T follicular helper cell (primary cell): ENCODE data around the gene ZNF585A.
"Not testable (repeated sequence)": the region's sequence is repeated elsewhere in the genome, so short reads cannot be mapped to it uniquely, and the experiment has no call there.

Source experiments
- DNase-seq: peaks from one replicate; pipeline ENCODE4 v3.0.0-alpha.2; 2020; ENCODE audit warnings: low read depth
- total RNA-seq, 2 experiments: gene quantifications; one replicate each; lab custom pipeline; 2026; lab: John Stamatoyannopoulos, UW

ZNF585A gene
- 4.9 to 9.8 reads per million in 2 experiments for total RNA-seq

DNA sequence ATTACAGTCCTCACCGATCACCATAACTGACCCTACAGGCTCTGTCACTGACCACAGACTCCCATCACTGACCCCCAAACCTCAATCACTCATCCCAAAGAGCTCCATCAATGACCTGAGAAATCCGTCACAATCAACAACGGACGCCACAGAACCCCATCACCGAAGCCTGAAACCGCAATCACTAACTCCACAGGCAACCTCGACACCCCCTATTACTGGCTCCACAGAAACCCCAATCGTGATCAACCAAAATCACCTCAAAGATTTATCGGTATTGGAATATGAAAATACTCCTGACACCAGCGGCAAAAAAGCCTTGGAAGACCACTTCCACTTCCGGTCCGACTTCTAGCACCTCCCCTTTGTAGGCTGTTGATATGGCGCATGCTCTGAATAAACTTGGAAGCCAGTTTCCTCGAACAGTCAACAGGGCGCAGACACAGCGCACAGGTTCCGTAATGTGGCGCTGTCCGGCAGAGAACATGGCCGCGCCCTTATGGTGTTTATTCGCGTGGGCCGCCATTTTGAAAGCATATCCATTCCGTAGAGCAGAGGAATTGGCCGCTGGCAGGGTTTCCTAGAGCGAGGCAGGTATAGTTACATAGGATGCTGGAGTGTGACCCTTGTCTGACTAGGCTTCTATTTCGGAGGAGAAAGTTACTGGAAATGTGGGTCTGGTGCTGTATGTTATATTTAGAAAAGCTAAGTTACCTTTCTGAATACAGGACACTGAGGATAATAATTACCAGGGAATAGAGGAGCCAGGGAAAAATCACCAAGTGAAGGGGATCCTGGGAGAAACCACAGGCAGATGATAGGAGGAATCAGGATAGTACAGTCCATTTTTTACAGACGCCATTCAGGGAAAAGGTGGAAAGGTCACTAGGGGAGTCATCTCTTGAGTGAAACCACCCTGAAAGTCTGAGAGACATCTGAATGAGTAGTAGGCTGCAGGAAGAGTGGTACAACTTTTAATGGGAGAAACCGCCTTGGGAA lies at the start of gene ZNF585A:
Gene ZNF585A, minus strand, starts transcription at position 328 of the 999 bp plus-strand sequence. CDS start 2,785 bp downstream, outside the sequence.
- DNase-seq = peak; percentile 82

DNA sequence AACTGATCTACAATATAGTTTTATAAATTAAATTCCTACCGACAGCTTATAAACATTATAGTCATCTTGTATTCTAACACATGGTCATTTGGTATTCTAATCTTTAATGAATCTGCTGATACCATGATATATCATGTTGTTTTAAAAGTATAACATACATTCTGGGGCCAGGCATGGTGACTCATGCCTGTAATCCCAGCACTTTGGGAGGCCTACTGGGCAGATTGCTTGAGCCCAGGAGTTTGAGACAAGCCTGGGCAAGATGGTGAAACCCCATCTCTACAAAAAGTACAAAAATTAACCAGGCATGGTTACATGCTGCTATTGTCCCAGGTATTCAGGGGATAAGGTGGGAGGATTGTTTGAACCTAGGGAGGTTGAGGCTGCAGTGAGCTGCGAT lies 48.6 kb upstream of the ZNF585A start:
- DNase-seq = no peak

DNA sequence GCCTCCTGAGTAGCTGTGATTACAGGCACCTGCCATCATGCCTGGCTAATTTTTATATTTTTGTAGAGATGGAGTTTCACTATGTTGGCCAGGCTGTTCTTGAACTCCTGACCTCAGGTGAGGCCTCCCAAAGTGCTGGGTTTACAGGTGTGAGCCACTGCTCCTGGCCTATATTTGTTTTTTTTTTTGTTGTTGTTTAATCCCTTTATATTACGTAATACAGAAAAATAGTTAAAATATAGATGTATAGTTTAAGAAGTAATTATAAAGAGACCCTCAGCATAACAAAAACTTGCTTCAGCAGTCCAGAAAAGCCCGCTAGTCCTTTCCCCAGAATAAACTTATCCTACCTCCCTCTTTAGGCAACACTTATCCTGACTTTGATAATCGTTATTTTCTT lies 47.9 kb upstream of the ZNF585A start:
- DNase-seq = no peak

DNA sequence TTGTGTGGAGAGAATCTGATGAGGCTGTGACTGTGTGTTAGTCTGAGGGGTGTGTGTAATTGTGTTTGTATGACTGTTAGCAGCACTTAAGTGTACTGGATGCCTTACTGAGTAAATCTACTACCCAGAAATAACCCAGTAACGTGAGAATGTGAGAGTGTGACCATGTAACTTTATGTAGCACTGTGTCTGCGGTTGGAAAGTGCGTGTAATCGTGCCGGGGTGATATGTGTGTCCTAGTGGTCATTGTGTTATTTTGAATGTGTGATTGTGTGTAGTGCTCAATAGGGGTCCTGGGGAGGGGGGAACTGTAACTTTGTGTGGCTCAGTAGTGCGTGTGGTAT lies 46.1 kb upstream of the ZNF585A start:
- no peak for DNase-seq

DNA sequence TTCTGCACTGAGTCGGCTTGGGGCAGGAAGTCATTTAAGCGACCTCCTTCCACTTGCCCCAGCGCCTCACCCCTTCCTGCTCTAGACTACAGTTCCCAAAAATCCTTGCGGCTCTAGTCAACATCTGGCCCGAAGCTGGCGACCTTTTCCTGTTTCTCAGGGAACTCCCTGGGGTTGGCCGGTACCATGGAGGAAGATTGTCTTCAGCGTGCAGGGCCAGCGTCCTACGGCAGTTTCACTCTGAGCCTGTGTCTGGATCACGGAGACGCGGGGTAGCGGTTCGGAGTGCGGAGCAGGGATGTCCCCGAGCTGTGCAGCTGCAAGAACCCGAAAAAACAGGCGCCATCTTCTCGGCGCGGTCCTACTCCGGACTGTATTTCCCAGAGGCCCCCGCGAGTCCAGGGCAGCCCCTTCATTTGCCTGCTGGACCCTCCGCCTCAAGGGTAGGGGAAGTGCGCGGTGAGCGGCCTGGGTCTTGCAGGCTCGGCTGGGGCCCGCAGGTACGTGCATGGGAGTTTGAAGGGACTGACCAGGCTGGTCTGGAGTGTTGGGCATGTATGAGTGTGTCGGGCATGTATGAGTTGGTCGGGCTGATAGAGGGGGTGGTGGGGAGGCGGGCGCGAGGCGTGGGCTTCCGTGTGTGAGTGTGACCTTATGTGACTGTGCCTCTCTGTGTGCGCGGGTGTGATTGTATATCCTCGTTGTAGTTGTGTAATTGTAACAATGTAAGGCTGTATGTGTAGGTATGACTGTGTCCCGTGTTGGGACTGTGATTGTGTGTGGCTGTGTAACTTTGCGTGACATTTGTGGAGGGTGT lies 45.5 kb upstream of the ZNF585A start, which contains the start of gene ZNF383:
Gene ZNF383, plus strand, starts transcription at position 440 of the 817 bp plus-strand sequence. CDS start 12,240 bp downstream, outside the sequence.
- peak; percentile 60 for DNase-seq

DNA sequence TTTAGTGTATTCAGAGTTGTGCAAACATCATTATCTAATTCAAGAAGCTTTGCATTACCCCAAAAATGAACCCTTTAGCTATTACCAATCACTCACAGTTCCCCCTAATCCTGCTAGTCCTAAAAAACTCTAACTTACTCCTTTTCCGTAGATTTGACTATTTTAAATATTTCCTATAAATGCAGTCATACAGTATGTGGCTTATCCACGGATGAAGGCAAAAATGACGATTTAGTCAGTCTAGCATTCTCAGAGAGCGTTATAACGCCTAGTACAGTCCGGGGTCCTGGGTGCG lies 44.9 kb upstream of the ZNF585A start:
- DNase-seq = no peak

DNA sequence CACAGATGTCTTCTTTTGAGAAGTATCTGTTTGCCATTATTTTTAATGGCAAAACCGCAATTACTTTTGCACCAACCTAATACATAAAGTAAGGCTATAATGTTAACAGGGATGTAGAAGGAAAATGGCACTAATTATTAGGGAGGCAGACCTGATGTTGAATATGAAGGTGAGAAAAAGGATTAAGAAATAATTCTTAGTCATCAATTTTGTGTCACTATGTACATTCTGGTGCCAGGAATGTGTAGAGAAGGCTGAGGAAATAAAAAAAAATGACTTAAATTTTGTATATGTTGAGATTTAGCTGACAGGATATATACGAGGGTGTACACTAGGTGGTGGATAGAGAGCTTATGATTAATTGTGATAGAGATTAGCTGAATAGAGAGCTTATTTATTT lies 25.3 kb upstream of the ZNF585A start:
- DNase-seq = no peak

DNA sequence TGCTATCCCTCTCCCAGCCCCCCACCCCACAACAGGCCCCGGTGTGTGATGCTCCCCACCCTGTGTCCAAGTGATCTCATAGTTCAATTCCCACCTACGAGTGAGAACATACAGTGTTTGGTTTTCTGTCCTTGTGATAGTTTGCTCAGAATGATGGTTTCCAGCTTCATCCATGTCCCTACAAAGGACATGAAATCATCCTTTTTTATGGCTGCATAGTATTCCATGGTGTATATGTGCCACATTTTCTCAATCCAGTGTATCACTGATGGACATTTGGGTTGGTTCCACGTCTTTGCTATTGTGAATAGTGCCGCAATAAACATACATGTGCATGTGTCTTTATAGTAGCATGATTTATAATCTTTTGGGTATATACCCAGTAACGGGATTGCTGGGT lies 24.6 kb upstream of the ZNF585A start:
- DNase-seq = not testable (repeated sequence)

DNA sequence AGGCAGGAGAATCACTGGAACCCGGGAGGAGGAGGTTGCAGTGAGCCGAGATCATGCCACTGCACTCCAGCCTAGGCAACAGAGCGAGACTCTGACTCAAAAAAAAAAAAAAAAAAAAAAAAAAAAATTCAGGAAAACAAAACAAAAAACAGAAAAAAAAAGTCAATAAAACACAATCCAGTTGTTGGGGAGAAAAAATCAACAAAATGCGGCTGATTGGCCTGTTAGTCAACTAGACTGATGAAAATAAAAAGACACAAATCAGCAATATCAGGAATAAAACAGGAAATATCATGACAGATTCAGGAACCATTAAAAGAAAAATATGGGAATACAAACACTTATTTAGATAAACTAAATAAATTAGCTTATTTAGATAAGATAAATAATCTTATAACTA lies 22.8 kb upstream of the ZNF585A start:
- DNase-seq = not testable (repeated sequence)

DNA sequence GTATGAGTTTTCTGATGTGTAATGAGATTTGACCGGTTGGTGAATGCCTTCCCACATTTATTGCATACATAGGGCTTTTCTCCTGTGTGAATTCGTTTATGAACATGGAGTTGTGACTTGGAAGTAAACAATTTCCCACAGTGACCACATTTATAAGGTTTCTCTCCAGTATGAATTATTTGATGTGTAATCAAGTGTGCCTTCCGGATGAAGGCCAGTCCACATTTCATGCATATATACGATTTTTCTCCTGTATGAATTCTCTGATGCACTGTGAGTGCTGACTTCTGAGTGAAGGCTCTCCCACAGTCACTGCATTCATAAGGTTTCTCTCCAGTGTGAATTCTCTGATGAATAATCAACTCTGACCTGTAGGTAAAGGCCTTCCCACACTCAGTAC lies 13.6 kb upstream of the ZNF585A start:
- not testable (repeated sequence) for DNase-seq

DNA sequence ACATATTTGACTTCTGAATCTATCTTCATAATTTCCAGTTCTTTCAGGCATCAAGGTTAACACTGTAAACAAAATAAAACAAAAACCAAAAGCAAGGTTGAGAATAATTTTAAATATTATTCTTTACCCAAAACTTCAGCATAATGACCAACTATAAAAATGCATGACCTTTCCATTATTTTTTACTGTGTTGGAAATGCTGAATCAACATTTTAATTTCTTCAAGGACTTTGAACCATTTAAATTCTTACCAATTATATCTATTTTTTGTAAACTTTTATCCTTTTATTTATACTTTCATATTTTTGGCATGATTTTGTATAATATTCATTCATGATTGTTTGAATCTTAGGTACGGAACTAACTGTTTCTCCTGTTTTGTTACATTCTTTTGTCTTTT lies 6.9 kb downstream of the ZNF585A start:
- no peak for DNase-seq

DNA sequence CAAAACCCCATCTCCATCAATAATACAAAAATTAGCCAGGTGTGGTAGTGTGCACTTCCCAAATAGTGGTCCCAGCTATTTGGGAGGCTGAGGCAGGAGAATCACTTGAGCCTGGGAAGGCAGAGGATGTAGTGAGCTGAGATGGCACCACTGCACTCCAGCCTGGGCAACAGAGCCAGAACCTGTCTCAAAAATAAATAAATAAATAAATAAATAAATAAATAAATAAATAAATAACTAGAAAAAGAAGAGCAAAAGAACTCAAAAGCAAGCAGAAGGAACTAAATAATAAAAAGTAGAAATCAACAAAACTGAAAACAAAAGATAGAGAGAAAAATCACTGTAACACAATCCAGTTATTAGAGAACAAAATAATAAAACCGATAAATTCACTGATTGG lies 12.3 kb downstream of the ZNF585A start:
- DNase-seq = no peak

DNA sequence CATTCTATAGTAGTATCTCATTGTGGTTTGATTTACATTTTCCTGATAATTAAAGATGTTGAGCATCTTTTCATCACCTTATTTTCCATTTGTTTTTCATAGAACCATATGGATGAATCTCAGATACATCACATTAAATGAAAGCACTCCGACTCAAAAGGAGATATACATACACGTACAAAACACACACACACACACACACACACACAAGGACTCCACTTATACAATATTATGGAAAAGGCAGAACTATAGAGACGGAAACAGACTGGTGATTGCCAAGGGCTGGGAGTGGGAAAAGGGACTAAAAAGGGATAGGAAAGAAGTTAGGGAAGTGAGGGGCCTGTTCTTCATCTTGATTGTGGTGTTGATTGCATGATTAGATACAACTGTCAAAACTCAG lies 24.3 kb downstream of the ZNF585A start:
- DNase-seq = no peak

DNA sequence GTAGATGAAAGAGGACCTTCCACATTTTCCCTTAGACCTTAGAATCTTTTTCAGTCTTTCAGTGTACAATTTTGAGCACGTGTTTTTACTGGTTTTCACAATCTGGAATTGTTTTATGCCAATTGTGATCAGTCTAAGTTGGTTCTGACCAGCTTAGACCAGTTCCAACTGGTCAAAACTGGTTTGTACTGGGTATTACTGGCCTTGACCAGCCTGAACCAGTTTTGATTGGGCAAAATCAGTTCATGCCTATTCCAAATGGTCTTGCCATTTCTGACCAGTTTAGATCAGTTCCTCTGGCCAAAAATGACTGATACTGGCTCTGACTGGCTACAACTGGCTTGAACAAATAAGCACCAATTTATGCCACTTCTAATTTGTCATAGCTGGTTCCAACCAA lies 36.4 kb downstream of the ZNF585A start:
- no peak for DNase-seq

DNA sequence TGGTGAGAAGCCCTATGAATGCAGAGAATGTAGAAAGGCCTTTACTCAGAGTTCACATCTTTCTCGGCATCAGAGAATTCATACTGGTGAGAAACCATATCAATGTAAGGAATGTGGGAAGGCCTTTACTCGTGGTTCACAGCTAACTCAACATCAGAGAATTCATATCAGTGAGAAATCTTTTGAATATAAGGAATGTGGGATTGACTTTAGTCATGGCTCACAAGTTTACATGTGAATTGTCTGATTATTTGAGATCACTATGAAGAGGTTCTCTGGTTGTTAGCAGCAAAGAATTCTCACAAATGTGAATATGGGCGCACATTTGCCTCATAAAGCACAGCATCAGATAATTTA lies 43.7 kb downstream of the ZNF585A start:
- DNase-seq = no peak

DNA sequence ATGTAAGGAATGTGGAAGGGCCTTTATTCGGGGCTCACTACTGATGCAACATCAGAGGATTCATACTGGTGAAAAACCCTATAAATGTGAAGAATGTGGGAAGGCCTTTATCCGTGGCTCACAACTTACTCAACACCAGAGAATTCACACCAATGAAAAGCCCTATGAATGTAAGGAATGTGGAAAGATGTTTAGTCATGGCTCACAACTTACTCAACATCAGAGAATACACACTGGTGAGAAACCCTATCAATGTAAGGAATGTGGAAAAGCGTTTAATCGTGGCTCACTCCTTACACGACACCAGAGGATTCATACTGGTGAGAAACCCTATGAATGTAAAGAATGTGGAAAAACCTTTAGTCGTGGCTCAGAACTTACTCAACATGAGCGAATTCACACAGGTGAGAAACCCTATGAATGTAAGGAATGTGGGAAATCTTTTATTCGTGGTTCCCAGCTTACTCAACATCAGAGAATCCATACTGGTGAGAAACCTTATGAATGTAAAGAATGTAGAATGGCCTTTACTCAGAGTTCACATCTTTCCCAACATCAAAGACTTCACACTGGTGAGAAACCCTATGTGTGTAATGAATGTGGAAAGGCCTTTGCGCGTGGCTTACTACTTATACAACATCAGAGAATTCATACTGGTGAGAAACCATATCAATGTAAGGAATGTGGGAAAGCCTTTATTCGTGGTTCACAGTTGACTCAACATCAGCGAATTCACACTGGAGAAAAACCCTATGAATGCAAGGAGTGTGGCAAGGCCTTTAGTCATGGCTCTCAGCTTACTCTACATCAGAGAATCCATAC lies 44.3 kb downstream of the ZNF585A start:
- DNase-seq = no peak

DNA sequence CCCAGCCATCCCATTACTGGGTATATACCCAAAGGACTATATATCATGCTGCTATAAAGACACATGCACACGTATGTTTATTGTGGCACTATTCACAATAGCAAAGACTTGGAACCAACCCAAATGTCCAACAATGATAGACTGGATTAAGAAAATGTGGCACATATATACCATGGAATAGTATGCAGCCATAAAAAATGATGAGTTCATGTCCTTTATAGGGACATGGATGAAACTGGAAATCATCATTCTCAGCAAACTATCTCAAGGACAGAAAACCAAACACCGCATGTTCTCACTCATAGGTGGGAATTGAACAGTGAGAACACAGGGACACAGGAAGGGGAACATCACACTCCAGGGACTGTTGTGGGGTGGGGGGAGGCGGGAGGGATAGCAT lies 50.4 kb downstream of the ZNF585A start:
- DNase-seq = not testable (repeated sequence)

DNA sequence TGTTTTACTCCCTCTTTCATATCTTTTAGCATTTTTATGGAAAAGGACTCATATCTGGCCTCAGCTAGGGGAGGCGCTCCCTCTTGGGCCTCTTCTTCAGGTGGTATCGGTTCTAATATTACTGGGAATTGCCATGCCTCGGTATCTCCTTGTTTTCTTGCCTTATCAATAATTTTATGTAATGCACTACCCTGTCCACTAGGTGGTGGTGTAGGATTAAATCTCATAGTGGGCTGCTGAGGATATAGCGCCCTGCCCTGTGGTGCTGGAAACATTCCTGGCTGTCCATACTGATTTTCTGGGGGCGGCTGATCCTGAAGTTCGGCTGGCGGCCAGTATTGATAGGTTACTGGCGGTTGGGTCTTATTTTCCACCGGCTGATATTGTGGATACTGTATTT lies 58.5 kb downstream of the ZNF585A start:
- no peak for DNase-seq

DNA sequence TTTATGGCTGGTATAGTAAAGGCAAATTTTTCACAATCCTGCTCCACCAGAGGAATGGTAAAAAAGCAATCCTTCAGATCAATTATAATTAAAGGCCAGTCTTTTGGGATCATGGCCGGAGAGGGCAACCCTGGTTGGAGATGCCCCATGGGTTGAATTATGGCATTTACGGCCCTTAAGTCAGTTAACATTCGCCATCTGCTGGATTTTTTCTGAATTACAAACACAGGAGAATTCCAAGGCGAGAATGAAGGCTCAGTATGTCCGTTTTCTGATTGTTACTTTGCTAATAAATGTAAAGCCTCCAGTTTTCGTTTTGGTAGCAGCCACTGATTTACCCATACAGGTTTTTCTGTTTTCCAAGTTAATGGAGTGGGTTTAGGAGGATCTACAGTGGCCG lies 60.7 kb downstream of the ZNF585A start:
- DNase-seq = not testable (repeated sequence)

DNA sequence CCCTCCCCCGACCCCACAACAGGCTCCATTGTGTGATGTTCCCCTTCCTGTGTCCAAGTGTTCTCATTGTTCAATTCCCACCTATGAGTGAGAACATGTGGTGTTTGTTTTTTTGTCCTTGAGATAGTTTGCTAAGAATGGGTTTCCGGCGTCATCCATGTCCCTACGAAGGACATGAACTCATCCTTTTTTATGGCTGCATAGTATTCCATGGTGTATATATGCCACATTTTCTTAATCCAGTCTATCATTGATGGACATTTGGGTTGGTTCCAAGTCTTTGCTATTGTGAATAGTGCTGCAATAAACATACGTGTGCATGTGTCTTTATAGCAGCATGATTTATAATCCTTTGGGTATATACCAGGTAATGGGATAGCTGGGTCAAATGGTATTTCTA lies 68.4 kb downstream of the ZNF585A start:
- not testable (repeated sequence) for DNase-seq

DNA sequence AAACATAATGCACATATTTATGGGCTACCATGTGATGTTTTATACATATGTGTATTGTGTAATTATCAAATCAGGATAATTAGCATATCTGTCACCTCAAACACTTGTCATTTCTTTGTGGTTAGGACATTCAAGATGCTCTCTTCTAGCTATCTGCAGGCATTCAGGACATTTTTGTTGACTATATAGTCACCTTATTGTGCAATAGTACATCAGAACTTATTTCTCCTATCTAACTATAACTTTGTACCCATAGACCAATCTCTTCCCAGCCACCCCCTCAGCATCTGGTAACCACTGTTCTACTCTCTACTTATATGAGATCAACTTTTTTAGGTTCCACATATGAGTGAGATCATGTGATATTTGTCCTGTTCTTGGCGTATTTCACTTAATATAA lies 73.9 kb downstream of the ZNF585A start:
- no peak for DNase-seq

DNA sequence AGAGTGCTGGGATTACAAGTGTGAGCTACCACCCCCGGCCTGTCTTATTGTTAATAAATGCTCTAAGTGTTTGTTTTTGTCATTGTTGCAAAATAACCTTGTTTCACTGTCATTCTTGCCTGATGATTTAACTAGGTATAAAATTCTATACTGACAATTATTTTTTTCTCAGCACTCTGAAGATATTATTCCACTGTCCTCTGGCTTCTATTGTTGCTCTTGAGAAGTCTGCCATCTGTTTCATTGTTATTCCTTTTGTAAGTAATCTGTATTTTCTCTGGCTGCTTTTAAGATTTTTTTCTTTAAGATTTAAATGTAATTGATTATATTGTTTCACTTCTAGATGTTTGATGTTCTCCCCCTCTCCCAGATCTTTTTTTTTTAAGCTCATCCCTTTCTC lies 76.6 kb downstream of the ZNF585A start:
- DNase-seq = no peak
